IPS DF 6.9 (cell line): Measurements from ENCODE around the gene SREBF2.

Experiments
- DNase-seq: peaks from one replicate; pipeline ENCODE4 v3.0.0-alpha.2; 2013; ENCODE audit warnings: low read depth, low spot score
- H3K27ac ChIP-seq: one replicate; pipeline ENCODE4 v1.5.1; 2013; ENCODE audit warnings: low read length, control low read depth
- H3K27me3 ChIP-seq: 2 replicates; pipeline ENCODE4 v1.6.1; 2013; ENCODE audit warnings: mild to moderate bottlenecking, low read length; ENCODE audit not compliant: control insufficient read depth, insufficient read depth
- H3K36me3 ChIP-seq: 2 replicates; pipeline ENCODE4 v1.6.1; 2013; ENCODE audit warnings: low read length; ENCODE audit not compliant: control insufficient read depth, insufficient read depth
- H3K4me1 ChIP-seq: 2 replicates; pipeline ENCODE4 v1.6.1; 2013; ENCODE audit warnings: low read length; ENCODE audit not compliant: control insufficient read depth, insufficient read depth
- H3K4me3 ChIP-seq: 2 replicates; pipeline ENCODE4 v1.5.1; 2013; ENCODE audit warnings: mild to moderate bottlenecking, low read length
- H3K9me3 ChIP-seq: 2 replicates; pipeline ENCODE4 v1.6.1; 2013; ENCODE audit warnings: low read length, inconsistent platforms; ENCODE audit not compliant: control insufficient read depth, insufficient read depth
- WGBS: extraction: QIAGEN DNeasy Blood & Tissue Kit; methylation state at CpG from one replicate; pipeline ENCODE4 v1.1.7; 2013; ENCODE audit warnings: mixed read lengths, missing lambda C conversion rate; ENCODE audit not compliant: insufficient read length, insufficient coverage; 5-methylcytosine and 5-hydroxymethylcytosine counted together

Gene SREBF2

DNA sequence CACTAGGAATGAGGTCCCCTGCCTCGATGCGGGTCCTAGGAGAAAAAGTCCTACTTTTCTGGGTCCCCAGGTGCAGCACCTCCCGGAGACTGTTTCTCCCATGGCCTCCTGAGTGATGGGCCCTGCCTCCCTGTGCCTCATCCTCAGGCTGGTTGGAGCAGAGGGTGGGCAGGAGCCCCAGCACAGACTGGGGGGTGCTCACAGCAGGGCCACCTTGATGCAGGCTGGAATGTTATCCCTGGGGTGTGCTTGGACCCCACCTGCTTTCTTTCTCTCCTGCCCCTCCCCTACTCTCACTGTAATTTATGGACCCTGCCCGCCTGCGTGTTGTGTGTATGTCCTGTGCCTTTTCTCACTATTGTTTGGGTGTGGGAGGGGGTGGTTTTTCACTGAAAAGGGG lies 73.9 kb downstream of the SREBF2 start:
- no CpG with 5 or more reads among the region's 5 CpGs for WGBS
- peaks cover 27% of the 10 kb centered on the region for H3K36me3 ChIP-seq
- H3K4me1 ChIP-seq = peaks cover 8% of the 10 kb centered on the region
- DNase-seq = no peak
- no peaks in the 10 kb centered on the region for H3K9me3 ChIP-seq
- no peak overlapping the region for H3K4me3 ChIP-seq
- H3K27ac ChIP-seq = no peak overlapping the region
- H3K27me3 ChIP-seq = peaks cover 15% of the 10 kb centered on the region

DNA sequence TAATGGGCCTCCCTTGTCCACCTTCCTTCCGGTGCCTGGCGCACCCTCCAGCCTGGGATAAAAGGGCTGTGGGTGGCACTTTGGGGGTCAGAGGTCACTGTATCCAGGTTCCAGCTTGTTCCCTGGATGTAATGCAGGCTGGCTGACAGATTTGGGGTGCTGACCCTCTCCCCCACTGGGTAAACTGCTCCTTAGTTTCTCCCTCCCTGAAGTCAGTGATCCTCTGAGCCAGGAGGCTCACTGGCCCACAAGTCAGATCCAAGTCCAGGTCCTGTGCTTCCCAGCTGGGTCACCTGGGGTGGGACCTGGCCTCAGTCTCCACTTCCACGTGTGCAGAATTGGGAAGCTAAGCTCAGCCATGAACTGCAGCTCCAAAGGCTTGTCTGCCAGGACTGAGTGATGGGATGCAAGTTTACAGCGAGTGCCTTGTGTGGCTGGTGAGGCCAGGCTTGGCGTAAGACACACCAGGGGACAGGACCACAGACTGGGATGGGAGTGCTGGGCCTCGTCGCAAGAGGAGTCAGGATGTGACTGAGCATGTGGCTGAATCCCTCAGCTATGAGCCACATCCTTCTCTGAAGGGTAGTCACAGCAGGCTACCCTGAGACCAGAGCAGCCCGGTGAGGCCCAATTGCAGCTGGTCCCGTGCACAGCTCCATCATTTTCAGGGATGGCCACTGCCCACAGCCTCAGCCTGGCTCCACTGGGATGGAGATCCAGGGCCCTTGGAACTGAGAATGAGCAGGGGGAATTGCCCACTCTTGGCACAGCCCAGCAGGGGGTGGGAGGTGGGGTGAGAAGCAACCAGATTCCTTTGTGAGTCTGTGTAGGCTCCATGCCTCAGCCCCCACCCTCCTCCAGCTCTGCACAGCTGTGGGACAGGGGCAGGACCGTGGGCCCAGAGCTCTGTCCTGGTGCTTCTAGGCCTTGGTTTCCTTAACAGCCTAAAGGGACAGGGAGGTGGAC lies 74.8 kb downstream of the SREBF2 start:
- H3K4me1 ChIP-seq = peaks cover 8% of the 10 kb centered on the region
- no peaks in the 10 kb centered on the region for H3K9me3 ChIP-seq
- DNase-seq = no peak
- no peak overlapping the region for H3K4me3 ChIP-seq
- H3K27me3 ChIP-seq = peaks cover 24% of the 10 kb centered on the region
- WGBS = no CpG with 5 or more reads among the region's 10 CpGs
- no peak overlapping the region for H3K27ac ChIP-seq
- peaks cover 22% of the 10 kb centered on the region for H3K36me3 ChIP-seq

DNA sequence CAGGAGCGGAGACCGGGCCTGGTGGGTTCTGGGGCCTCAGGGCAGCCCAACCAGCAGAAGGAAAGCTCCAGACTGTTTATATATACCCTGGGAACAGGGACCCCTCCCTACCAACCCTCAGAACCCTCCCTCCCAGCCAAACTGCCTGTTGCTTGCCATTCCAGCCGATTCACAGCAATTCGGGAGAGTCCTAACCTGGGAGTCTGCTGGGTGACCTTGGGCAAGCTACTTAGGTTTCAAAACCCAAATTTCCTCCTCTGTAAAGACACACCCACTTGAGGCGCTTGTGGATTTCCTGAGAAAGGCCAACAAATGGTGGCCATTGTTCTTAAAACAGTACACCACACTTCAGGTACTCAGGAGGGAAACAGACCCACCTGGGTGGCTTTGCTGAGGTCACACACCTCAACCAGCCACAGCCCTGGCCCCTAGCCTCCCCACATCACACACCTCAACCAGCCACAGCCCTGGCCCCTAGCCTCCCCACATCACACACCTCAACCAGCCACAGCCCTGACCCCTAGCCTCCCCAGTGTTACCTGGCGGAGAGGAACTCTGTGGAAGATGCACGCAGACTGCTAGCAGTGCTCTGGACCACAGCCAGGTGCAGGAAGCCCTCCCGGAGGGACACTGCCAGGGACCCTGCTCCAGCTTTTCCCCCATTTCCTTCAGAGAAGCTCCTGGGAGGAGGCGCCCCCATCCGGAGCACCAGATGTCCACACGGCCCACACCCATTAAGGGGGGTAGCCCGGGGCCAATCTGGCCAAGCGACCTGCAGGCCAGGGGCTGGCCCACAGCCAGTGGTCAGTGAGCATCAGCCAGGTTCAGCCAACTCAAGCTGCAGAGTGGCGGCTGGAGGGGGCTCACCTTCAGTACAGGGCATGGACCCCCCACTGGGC lies 75.8 kb downstream of the SREBF2 start:
- no CpG with 5 or more reads among the region's 14 CpGs for WGBS
- no peak for DNase-seq
- Histone ChIP-seq H3K36me3 (peaks cover 15% of the 10 kb centered on the region), H3K9me3 (no peaks in the 10 kb centered on the region), H3K4me1 (peaks cover 10% of the 10 kb centered on the region), H3K27ac (no peak overlapping the region), H3K4me3 (no peak overlapping the region), H3K27me3 (peaks cover 33% of the 10 kb centered on the region)

DNA sequence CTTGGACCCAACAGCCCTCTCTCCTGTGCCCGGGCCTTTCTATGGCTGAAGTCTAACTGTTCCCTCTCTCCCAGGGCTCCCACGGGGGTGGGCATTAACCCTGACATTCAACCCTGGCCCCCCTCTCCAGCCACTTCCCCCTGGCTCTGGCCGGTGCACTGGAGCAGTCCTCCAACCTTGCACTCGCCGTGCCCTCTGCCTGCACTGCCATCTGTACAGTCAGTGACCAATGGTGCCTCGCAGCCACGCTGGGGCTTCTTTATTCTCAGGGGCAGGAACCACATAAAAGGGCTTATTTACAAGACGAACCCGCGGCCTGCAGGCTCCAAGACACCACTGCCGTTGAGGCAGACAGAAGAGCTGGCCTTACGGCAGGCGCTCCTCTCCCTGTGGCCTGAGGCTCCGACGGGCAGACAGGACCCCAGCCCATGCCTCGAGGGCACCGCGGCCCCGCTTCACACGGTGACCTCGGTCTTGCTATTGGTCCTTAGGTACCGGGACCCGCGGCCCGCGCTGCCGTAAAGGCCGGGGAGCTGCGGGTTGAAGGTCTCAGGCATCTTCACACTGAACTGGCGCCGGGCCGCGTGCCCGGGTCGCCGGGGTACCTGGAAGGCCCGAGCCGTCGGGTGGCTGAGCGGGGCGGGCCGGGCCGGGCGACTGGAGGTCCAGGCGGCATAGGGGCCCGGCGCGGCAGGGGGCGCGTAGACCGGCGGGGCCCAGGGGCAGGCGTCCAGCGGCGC lies 76.6 kb downstream of the SREBF2 start:
- Histone ChIP-seq H3K36me3 (peaks cover 13% of the 10 kb centered on the region), H3K4me1 (peaks cover 10% of the 10 kb centered on the region), H3K4me3 (no peak overlapping the region; the same call in 1 of the 2 replicates), H3K9me3 (no peaks in the 10 kb centered on the region), H3K27ac (no peak overlapping the region), H3K27me3 (peaks cover 38% of the 10 kb centered on the region)
- no peak for DNase-seq
- no CpG with 5 or more reads among the region's 55 CpGs for WGBS

DNA sequence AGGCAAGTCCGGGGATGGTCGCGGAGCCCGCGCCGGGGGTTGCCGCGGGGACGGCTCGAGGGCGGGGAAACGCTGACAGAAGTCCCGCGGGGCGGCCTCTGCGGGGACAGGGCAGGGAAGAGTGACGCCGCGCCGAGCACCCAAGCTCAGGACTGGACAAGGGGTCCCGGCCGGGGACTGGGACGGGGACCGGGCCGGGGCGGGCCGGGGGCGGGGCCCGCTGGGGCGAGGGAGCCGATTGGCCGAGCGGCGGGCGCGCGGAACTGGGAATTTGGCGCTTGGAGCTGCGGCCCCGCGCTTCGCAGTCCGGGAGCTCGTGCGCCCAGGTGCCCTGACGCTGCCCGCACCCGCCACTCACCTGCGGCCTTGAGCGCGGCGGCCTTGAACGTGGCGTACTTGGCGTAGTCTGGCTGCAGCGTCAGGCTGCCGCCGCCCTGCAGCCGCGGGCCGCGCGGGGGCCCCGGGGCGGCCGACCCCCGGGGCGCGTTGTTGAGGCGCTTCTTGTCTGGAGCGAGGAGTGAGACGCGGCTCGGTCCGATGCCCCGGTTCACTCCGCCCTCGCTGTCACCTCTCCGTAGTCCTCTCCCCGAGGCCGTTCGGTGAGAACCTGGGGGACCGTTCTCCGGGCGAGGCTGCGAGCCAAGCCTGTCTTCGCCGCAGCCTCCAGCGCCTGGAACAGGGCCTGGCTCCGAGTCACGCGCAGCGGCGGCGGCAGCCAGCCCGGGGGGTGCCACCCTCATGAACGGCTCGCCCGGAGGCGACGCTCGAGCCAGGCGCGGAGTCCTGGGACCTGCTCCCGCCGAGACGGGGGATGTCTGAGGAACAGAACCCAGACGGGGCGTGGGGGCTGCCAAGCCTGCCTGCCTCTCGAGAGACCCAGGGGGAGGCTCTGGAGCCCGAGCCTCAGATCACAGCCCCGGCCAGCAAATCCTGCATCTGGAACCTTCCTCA lies 77.4 kb downstream of the SREBF2 start:
- no peaks in the 10 kb centered on the region for H3K9me3 ChIP-seq
- peaks cover 42% of the 10 kb centered on the region for H3K27me3 ChIP-seq
- no peak overlapping the region for H3K27ac ChIP-seq
- no CpG with 5 or more reads among the region's 112 CpGs for WGBS
- peaks cover 4% of the 10 kb centered on the region for H3K36me3 ChIP-seq
- H3K4me3 ChIP-seq = peak overlapping the region; percentile 6; the same call in 1 of the 2 replicates
- DNase-seq = no peak
- H3K4me1 ChIP-seq = peaks cover 10% of the 10 kb centered on the region

- H3K27me3 ChIP-seq = peaks cover 50% of the 10 kb centered on the region
- no peak overlapping the region for H3K27ac ChIP-seq
- no peaks in the 10 kb centered on the region; the same call in 1 of the 2 replicates for H3K36me3 ChIP-seq
- H3K4me3 ChIP-seq = no peak overlapping the region
- no peaks in the 10 kb centered on the region for H3K9me3 ChIP-seq
- DNase-seq = no peak
- no CpG with 5 or more reads among the region's 37 CpGs for WGBS
- peaks cover 10% of the 10 kb centered on the region for H3K4me1 ChIP-seq
Observed at GRCh38 chr22:41911001-41911611, 78.2 kb downstream of the SREBF2 start.

DNA sequence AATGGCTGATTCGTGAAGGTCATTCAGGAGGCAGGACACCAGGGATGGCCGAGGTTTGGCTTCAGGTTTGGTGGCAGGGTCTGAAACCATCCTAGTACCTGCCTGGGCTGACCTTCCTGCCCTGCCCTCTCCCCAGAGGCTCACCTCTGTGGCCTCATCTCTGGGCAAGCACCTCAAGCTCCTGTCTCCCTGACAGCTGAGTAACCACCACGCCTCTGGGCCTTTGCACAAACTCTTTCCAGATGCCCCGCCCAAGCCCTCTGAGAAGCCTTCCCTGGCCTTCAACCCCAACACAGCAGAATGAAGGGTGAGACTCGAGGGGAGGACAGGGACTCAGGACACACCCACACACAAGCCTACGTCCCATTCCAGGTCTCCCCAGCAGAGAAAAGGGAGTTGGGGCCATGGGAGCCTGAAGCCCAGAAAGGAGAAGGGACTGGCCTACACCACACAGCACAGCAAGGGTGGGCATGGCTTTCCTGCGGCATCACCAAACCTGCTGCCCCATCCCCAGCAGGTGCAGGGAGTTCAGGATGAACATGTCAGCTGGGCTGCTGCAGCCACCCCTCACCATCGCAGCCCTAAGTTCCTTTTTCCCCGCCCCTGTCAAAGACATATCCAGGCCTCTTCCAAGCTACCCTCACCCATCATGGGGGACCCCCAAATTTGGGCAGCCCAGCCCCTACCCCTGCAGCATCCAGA lies 79.6 kb downstream of the SREBF2 start:
- Histone ChIP-seq H3K9me3 (no peaks in the 10 kb centered on the region), H3K27me3 (peaks cover 60% of the 10 kb centered on the region), H3K36me3 (no peaks in the 10 kb centered on the region; the same call in 1 of the 2 replicates), H3K4me3 (no peak overlapping the region), H3K4me1 (peaks cover 10% of the 10 kb centered on the region), H3K27ac (no peak overlapping the region)
- DNase-seq = no peak
- no CpG with 5 or more reads among the region's 9 CpGs for WGBS

DNA sequence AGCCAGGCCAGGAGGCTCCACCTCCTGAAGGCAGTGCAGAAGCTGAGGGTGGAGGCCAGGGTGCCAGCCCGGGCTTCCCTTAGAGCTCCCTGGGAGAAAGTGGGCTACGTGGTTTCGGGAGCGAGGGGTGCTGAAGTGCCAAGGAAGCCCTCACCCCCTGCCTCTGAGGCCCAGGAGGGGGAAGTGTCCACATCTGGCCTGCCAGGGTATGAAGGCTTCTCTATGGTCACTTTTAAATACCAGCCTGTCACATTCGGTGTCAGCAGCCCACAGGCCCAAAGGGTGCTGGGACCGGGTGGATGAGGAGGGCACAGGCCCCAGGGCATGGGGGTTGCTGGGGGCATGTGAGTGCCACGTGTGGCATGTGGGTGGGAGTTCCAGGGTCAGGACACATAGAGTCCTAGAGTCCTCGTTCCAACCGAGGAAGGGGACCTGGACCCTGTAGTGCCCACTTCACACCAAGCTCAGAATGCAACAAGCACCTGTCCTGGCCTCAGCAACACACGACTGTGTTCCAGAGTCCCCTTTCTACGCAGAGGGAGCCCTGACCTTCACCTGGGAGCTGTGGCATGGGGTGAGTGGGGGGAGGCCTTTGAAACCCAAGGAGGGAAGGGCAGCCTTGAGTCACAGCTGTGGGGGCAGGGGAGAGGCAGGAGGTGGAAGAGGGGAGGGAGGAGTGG lies 80.3 kb downstream of the SREBF2 start:
- no peaks in the 10 kb centered on the region for H3K36me3 ChIP-seq
- no peaks in the 10 kb centered on the region for H3K9me3 ChIP-seq
- no peak overlapping the region for H3K4me3 ChIP-seq
- peaks cover 61% of the 10 kb centered on the region for H3K27me3 ChIP-seq
- DNase-seq = no peak
- H3K27ac ChIP-seq = no peak overlapping the region
- H3K4me1 ChIP-seq = peaks cover 7% of the 10 kb centered on the region
- no CpG with 5 or more reads among the region's 11 CpGs for WGBS
